Fibroblast of skin of left quadriceps (primary cell): ENCODE data around the gene NPRL2.
A peak's percentile ranks its signal among the peaks of the same experiment; 100 is the strongest.

ENCODE experiments used
- DNase-seq, 2 experiments: peaks; one replicate each; pipeline ENCODE4 v3.0.0-alpha.2; 2013; ENCODE audit warnings: low read depth in 2 of 2

NPRL2 gene

DNA sequence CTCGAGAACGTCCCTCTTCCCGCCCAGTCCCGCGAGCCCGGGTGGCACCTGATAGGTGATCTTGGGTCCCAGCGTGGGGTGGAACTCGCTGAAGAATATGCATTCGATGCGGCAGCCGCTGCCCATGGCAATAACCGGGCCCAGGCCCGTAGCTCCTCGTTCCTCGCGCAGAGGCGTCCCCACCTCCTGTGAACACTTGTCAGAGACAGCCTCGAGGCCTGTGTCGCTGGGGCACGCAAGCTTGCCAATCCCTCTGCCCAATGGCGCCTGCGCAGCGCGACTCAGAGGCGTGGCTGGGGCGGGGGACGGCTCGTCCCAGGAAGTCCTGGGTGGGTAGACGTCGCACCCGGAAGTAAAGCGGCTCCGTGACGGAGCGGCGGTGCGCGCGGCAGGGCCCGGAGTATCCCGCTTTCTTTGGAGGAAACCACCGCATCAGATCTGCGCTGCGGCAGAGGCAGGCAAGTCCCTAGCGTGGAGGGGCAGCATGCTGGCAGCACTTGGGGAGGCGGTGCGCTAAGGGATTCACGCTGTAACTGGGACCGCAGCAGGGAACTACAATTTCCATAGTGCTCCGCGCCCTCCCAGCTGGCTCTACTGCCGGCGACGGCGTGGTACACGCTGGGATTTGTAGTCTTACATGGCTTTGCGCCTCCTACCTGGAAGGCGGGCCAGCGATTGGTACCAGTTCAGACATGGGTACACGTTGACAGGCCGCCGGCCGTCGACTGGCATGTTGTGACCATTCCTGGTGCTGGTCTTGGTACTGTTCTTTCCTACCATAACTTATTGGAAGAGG is at the start of gene NPRL2, which contains the start of gene CYB561D2:
TSS of gene NPRL2 (minus strand) at position 249 of the 796 bp plus-strand sequence. CDS start at position 126, 123 bp downstream.
TSS of gene CYB561D2 (plus strand) at position 336 of the 796 bp plus-strand sequence. CDS start 572 bp downstream, outside the sequence.
- peak; percentile 76 to 79 for DNase-seq

DNA sequence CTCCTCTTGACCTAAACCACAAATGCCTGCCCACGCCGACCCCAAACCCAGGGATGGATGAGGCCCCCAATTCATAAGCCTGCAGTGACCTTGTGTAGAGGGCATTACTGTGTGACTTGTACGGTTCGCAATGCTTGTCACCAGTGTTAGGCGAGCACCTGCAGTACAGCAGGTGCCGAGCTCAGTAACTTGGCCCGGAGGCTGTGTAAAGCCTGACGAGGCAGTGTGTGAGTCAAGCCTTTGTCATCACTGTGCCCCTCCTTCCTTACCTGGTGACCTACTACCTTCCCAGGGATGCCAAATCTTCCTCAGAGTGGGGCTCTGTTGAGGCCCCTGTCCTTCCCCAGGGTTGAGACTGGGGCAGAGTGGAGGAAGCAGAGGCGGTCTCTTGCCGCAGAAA is 45.9 kb upstream of the NPRL2 start:
- no peak for DNase-seq

DNA sequence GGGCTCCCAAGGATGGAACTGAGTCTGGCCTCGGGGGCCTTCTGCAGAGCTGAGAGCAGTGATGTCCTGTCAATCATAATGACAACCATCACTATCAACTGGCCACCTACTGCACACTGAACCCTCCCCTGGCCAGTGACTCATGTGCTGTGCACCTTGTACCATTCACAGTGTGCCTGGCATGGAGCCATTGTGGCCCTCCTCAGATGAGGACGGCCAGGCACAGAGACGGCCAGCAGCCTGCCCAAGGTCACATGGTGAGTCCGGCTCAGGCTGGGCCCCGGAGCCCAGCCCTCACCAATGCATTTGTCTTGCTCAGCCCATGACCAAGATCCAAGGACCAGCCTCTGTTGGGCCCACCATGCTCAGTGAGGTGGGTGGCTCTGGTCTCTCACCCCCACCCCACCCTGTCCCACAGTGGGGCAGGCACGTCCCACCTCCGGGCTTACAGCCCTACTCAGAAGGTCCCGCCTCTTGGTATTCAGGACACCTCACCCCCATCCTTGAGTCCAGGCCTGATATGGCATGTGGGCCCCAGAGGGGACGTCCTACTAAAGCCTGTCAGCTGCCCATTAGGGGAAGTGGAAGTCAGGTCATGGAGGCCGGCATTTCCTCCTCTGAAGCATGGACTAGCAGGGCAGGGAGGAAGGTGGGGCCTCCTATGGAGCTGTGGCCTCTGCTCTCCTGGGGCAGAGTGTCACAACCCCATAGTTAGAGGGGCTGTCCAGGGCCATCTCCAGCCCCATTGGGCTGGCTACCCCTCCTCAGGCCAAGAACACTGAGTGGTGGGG is 44.7 kb upstream of the NPRL2 start:
- no peak for DNase-seq

GRCh38 chr3:50393061-50393460 is 42.5 kb upstream of the NPRL2 start:
- no peak for DNase-seq

GRCh38 chr3:50392101-50392715 is 41.6 kb upstream of the NPRL2 start:
- no peak for DNase-seq

- no peak for DNase-seq
Observed at GRCh38 chr3:50390508-50391224, 40.1 kb upstream of the NPRL2 start.

DNA sequence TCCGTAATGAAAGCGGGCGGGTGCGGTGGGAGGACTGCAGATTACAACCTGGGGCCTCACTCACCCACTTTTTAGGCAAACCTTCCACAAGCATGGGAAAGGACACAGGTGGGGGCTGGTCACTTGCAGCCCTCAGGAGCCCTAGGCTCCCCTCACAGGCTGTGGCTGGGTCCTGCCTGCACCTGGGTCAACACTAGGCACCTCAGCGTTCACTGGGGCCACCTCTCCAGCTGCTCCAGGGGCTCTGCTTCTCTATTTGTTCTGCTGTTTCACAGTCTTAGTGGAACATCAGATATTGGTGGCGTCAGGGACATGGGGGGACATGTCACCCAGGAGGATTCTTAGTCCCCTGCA is 38.8 kb upstream of the NPRL2 start:
- DNase-seq, result no peak

DNA sequence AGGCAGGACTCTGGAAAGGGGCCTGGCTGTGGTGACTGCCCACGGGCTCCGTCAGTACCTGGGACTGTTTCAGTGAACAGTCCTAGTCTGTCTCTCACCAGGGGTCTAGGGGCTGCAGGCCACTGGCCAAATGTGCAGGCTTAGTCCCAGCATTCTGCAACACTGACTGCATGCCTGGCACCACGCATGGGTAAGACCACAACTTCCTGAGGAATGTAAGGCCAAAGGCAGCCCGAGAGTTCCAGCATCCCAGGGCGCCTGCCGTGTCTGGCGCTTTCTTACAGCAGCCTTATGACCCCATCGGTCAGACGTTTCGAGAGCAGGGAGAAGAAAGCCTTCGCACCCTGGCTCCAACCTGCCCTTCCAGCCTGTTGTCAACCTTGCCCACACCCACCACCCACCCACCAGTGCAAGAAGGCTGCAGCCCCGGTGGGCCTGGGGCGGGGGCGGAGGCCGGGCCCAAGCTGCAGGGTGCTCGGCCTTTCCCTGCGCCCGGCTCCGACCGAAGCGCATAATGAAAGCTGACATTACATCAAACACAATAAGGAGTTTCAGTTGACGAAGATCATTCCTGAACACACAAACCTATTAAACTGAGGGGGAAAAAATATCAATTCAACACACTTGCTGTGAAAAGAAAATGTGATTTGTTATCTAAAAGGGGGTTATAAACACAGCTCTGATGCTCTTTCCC is 38.3 kb upstream of the NPRL2 start:
- no peak for DNase-seq

GRCh38 chr3:50388016-50388719 is 37.6 kb upstream of the NPRL2 start:
- no peak for DNase-seq

- no peak for DNase-seq
Observed at GRCh38 chr3:50385754-50386153, 35.2 kb upstream of the NPRL2 start.

DNA sequence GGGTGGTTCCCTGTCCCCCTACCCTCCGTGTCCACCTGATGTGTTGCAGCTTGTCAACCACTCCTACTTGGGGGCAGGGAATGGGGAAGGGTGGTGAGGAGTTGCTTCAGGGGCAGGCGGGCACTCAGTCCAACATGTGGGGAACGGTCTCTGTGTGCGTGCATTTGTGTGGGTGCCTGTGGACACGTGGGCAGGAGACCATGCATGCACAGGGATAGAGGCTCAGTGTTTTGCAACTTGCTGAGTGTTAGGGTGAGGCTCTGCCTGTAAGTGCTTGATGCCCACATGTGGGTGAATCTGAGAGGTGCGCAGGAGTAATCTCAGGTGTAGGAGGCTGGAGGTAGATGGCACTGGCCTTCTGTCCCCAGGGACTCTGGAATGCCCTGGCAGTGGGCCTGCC is 33.2 kb upstream of the NPRL2 start:
- no peak for DNase-seq

DNA sequence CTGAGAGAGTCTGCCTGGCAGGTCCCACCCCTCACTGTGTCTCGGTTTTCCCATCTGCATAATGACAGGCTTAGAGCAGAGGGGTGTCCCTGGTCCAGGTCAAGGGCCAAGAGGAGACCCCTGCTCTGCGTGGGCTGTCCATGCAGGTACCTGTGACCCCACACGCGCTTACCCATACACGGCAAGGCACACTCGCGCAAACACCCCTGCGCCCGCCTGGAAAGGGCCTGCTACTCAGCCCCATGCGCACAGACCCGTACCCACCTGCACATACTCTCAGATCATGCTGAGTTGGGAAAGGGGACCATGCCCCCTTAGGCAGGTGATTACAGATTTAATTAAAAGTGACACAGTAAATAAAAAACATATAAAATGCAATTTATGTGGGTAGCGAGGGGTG is 32.1 kb upstream of the NPRL2 start:
- DNase-seq, result no peak

GRCh38 chr3:50381383-50381782 is 30.8 kb upstream of the NPRL2 start:
- no peak for DNase-seq

- no peak for DNase-seq
Observed at GRCh38 chr3:50380405-50381085, 30.0 kb upstream of the NPRL2 start.

- DNase-seq, result no peak
Observed at GRCh38 chr3:50378757-50379156, 28.2 kb upstream of the NPRL2 start.

GRCh38 chr3:50378024-50378423 is 27.4 kb upstream of the NPRL2 start:
- DNase-seq, result no peak

GRCh38 chr3:50375258-50375931 is 24.8 kb upstream of the NPRL2 start:
- no peak for DNase-seq

- no peak for DNase-seq
Observed at GRCh38 chr3:50374363-50375257, 24.0 kb upstream of the NPRL2 start.
